ENCODE results near the gene LURAP1L.

GRCh38 chr9:12801663-12802062, 26.8 kb downstream of the LURAP1L start:
- TF ChIP-seq CTCF (IDR thresholded peaks at IDR 0.05) (no peak), POLR2A (IDR thresholded peaks at IDR 0.05) (no peak)

Data from lower leg skin (tissue), 3 donors.